Camera-type eye (tissue), 1 donor: Measurements from ENCODE around the gene TVP23C. TPM values are rescaled to one million over a fixed set of nuclear protein-coding genes. Genes with fewer than 3 reads are reported as not detected.

ENCODE experiments used
- total RNA-seq: library from RNA; depleted of rRNA; stranded (reverse); fragments of >200 nt; gene quantifications from one replicate; pipeline ENCODE4 v1.2.3, GENCODE V29; 2014

Gene TVP23C
- total RNA-seq: 47.6 TPM

DNA sequence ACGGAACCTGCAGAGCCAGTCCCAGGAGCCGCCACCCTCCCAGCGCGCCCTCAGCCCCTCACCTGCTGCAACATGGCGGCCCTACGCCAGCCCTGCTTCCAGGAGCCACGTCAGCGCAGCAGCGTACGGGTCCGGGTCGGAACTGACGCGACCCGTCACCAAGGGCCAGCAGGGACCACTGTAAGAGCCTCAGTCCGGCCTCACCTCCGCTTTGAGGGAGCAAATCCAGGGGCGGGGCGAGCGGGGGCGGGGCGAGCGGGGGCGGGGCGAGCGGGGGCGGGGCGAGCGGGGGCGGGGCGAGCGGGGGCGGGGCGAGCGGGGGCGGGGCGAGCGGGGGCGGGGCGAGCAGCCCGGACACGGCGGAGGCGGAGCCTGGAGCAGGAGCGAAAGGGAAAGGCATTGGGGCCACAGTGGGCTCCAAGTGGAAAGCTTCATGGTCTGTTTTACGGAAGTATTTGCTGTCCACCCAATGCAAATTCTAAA lies at the start of gene TVP23C:
TVP23C (minus strand) TSS at position 109 of the 483 bp plus-strand sequence; CDS start at position 74, 35 bp downstream.

DNA sequence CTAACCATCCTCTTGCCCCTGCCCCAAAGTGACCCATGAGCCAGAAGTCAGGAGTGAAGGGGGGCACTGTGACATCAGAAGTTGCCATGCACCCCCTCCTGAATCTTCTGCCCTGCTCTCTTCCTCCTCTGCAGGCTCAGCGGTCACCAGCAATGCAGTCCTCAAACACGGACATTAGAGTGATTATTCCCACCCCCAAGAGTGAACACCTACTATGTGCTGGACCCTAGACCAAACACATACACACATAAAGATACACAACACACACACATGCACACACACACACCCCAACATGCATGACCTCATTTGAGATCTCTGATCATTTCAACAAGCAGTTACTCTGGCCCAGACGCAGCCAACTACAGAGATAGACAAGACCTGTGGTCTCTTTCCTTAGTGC lies 95.7 kb downstream of the TVP23C start, which contains the start of gene CDRT4:
CDRT4 (minus strand) TSS at position 30 of the 400 bp plus-strand sequence. CDS start 27,383 bp downstream, outside the sequence.

Other genes with a start within 250 kb of the TVP23C start
- gene TEKT3, start 221.9 kb downstream of the TVP23C start, total RNA-seq: 3.1 TPM
- 6.7 TPM for gene CDRT4, start 95.9 kb downstream of the TVP23C start, total RNA-seq
- gene FBXW10B, start 56.2 kb upstream of the TVP23C start, total RNA-seq: 1.5 TPM
- gene TRIM16, start 120.8 kb upstream of the TVP23C start, total RNA-seq: 44.8 TPM
- 98.1 TPM for gene ZNF286A, start 136.3 kb upstream of the TVP23C start, total RNA-seq
- 2.9 TPM for gene TBC1D26, start 168.8 kb upstream of the TVP23C start, total RNA-seq